Stimulated activated CD8-positive, alpha-beta memory T cell treated with anti-CD3 and anti-CD28 coated beads, Interleukin-2, amount 100 ng/mL, for 48 hours (primary cell): ENCODE results near the gene CHST11.
A peak's percentile ranks its signal among the peaks of the same experiment; 100 is the strongest.

Experiments used
- DNase-seq, 2 donors: peaks; one replicate each; pipeline ENCODE4 v3.0.0-alpha.2; 2020; ENCODE audit warnings: low read depth in 2 of 2

Gene CHST11

DNA sequence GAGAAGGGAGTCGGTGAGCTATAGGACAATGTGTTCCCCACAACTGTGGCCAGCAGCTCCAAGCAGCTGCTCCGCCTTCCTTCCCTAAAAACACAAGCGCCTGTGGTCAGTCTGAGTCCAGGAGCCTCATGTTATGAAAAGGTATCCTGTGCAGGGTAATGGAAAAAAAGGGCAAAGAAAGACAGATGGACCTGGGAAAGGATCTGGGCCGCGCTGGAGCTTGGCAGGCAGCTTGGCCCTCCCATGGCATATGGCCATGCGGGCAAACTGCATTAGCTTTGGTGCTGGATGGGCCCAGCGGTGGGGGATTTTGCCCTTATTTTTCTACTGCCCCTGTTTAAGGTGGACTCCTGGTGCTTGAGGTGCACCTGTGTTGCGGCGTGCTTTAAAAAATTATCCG, 23.7 kb upstream of the CHST11 start:
- no peak for DNase-seq

DNA sequence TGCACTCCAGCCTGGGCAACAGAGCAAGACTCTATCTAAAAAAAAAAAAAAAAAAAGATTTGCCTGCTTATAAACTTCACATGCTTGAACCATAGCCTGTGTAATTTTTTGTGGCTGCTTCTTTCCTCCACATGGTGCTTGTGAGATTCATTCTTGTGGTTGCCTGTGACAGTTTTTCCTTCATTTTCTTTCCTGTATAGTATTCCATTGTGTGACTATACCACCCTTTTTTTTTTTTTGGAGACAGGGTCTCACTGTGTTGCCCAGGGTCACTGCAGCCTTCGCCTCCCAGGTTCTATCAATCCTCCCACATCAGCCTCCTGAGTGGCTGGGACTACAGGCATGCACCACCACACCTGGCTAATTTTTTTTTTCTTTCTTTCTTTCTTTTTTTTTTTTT, 22.6 kb upstream of the CHST11 start:
- no peak for DNase-seq

DNA sequence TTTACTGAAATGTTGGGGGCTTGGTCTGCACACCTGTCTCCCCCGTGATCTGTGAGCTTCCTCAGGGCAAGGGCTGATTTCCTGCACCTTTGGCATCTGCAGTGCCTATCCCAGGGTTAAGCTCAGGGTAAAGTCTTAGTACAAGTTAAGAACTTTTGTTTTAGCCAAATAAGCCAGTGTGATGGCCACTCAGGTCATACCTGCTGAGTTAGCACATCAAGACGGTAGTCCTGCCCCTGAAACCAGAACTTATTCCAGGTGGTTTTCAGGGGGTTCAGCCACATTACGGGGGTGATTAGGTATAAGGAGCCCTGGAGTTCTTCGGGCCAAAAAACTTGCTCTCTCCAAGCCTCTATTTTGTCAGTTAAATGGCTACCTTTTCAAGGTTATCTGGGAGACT, 21.6 kb upstream of the CHST11 start:
- DNase-seq: no peak

DNA sequence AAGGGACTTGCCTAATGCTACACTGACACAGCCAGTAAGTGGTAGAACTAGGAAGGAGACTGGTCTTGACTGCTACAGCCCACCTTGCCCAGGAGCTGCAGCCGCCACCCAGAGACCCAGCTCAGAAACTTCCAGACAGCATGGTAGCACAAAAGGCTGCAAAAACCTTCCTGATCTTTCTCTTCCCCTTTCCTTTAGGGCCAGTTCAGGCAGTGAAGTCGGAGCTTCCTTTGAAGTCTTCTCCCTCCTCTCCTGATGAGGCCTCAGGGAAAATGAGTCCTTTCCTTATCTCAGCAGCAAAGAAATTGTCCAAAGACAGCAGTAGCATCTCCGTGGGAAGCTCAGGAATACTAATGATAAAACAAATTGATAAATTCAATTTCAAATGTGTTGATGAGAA, 21.0 kb upstream of the CHST11 start:
- no peak for DNase-seq

DNA sequence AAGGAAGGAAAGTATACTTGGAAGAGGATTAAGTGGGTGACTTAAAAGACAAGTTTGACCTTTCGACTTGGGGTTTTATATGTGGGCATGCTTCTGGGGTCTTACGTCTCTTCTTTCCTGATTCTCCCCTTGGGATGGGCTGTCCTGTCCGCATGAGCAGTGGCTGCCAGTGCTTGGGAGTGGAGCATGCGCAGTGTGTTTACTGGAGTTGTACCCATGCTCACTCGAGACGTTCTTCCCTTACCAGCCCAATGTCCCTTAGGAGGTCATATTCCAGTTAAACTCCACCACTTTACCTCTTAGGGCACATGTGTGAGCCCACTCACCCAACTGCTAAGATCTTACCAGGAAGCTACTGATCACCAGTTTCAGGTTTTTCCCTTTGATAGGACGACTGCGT, 20.0 kb upstream of the CHST11 start:
- no peak for DNase-seq

DNA sequence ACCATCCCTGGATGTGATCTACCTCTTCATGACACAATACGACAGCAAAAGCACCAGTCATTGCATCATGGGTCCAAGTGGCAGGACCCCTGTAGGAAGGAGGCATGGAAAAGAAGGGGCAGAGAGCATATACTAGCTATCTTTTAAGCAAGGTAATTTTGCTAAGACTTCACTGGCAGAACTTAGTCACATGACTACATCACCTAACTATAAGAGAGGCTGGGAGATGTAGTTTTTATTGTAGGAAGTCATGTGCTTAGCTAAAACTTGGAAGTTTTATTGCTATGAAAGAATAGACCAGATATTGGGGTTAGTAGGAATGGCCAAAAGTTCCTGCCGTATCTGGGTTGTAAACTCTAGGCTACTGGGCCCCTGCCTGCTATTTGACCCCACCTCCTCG, 18.6 kb upstream of the CHST11 start:
- DNase-seq: no peak

DNA sequence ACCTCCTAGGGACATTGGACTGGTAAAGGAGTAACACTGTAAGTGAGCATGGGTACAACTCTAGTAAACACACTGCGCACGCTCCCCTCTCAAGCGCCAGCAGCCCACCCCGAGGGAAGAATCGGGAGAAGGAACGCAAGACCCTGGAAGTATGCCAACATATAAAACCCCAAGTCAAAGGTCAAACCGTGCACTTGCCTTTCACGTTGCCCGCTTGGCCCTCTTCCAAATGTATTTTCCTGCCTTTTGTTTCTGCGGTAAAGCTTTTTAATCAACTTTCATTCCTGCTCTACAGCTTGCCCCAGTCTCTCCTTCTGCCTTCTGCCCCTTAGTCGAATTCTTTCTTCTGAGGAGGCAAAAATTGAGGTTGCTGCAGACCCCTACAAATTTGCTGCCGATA, 17.6 kb upstream of the CHST11 start:
- DNase-seq: no peak

DNA sequence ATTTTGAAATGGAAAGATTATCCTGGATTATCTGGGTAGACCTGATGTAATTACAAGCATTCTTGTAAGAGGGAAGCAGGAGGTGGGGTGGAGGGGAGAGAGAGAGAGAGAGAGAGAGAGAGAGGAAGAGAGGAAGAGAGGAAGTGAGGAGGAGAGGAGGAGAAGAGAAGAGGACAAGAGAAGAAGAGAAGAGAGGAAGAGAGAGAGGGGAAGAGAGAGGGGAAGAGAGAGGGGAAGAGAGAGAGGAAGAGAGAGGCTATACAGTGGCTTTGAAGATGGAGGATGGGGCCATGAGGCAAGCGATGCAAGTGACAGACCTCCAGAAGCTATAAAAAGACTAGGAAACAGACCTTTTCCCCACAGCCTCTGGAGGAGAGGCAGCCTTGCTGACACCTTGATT, 13.7 kb upstream of the CHST11 start:
- no peak for DNase-seq

DNA sequence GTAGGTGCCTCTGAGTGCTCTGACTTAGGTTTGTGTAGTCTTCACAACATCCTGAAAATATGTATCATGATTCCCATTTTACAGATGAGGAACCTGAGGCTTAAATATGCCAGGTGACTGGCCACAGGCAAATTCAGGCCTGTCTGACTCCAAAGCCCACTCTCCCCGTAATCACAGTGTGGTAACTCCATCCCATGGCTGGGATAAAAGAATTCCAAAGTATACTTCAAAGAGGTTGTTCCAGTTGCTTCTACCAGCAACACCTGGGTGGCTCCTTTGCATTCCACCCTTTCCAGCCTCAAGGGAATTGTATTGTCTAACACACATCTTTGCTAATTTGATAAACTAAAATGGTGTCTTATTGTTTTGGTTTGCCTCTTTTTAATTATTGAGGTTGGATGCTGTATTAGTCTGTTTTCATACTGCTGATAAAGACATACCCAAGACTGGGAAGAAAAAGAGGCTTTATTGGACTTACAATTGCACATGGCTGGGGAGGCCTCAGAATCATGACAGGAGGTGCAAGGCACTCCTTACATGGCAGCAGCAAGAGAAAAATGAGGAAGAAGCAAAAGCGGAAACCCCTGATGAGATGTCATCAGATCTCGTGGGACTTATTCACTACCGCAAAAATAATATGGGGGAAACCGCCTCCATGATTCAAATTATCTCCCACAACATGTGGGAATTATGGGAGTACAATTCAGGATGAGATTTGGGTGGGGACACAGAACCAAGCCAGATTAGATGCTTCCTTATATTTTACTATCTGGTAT, 9.9 kb upstream of the CHST11 start:
- no peak for DNase-seq

DNA sequence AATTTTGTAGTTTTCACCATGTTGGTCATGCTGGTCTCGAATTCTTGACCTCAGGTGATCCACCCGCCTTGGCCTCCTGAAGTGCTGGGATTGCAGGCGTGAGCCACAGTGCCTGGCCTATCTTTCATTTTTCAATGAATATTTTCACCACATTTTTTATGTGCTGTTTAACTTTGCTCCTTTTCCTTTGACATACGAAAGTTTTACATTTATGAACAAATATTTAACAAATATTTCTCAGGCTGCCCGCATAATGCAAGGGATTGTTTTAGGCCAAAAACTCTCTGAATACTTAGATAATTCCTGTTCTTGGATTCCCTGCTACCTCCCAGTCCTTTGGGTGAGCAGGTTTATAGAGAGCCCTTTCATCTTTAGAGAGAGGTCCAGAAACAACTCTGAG, 8.7 kb upstream of the CHST11 start:
- no peak for DNase-seq

DNA sequence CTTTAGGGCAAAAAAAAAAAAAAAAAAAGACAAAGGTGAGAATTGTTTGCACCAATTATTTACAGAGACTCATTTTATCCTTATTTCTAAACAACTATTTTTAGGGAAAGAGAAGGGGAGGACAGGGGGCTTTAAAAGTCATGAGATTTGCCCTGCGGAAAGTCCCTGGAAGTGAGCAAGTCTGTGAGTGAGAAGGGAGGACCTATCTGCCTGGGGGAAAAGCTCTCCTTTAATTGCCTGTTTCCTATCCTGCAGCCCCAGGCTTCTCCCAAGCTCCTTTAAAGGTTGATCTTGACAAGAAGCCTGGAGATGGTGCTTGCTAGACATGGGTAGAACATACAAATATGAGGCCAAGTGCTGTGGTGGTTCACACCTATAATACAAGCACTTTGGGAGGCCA, 8.3 kb upstream of the CHST11 start:
- DNase-seq: no peak

DNA sequence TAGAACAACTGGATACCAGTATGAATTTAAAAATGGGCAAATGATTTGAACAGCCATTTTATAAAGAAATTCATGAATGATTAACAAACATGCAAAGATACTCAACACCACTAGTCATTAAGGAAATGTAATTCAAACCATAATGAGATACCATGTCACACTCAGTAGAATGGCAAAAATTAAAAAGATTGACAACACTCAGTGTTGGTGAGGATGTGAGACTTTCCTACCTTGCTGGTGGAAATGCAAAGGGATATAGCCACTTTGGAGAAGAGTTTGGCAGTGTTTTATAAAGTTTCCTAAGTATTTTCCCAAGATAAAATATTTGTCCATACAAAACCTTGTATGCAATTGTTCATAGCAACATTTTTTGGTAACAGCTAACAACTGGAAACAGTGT, 6.0 kb upstream of the CHST11 start:
- no peak for DNase-seq

DNA sequence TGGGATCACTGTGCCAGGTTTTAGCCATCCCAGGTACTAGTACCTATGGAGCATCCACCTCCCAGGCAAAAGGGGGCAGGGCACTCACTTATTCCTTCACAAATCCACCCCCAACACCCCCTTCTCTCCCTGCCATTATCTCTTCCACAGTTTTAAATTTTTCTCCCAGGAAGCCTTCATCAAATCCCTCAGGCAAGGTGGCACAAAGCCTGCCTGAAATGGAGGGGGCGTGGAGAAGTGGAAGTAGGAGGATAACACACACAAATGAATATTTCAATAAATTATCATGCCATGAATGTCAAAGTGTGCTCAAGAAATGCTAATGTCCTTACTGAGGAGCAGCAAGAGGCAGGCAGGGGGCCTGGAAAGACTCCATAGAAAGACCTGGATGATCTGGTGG, 4.7 kb upstream of the CHST11 start:
- no peak for DNase-seq

DNA sequence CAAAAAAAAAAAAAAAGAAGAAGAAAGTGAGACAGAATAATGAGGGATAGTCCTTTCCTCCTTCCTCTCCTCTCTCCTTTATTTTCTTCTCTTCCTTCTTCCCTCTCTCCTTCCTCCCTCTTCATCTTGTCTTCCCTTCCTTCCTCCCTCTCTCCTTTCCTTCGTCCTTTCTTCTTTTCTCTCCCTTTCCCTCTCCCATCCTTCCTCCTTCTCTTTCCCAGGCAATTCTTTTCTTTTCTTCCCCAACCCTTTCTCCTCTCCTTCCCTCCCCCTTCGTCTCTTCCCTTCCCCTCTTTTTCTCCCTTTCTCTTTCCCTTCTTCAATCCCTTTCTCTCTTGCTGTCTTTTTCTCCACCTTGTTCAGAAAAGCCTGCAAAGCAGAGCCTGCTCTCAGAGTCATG, 3.6 kb upstream of the CHST11 start:
- DNase-seq: no peak

DNA sequence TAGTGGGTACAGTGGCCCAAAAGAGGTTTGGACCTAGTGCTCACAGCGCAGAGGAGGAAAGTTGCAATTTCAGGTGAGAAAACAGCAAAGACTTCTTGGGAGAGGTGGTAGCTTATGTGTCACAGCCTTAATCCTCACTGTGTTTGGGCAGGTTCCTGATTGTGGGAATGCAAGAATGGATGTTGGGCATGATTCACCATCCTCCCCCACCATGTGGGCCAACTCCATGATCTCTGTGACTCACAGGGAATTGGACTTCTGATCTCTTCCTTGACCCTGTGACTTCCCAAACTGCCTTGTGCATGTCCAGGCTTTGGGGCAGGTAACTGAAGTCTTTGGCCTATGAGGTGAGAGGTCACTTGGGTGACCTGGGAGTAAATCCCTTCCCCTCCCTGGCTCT, 1.8 kb upstream of the CHST11 start:
- DNase-seq: no peak

DNA sequence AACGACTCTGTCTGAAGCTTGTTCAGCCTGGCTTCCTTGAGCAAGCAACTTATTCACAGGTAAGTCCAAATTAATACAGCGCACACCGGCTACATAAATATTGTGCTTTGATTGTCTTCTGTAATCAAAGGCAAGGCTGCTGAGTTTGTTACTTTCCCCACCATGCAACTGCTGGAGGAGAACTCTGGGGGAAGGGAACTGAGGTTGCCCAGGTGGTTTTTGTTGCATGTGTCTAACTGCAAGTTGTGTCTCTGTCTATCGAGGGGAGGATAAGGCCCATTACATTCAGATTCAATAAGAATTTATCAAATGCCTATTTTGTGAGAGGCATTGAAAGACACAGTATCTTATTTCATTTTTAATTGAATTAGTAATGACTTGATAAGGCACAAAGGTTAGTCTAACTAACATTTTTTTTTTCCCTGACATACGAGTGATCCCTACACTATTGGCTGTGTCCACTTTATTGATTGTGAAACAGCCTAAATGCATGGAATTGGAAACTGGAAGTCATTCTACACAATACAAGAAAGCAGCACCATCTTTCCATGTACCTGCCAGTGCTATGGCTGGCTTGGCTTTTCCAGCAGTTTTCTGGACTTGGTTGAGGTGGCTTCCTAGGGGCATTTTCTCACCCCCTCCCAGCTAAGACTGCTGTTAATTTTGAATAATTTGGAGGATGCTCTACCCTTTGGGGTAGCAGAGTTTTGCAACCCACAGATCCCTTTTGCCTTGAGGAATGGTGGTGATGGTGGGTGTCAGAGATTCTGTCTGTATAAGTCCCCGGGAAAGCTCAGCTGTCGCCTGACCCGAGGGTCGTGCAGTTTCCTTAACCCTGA, 951 bp upstream of the CHST11 start:
- no peak for DNase-seq

DNA sequence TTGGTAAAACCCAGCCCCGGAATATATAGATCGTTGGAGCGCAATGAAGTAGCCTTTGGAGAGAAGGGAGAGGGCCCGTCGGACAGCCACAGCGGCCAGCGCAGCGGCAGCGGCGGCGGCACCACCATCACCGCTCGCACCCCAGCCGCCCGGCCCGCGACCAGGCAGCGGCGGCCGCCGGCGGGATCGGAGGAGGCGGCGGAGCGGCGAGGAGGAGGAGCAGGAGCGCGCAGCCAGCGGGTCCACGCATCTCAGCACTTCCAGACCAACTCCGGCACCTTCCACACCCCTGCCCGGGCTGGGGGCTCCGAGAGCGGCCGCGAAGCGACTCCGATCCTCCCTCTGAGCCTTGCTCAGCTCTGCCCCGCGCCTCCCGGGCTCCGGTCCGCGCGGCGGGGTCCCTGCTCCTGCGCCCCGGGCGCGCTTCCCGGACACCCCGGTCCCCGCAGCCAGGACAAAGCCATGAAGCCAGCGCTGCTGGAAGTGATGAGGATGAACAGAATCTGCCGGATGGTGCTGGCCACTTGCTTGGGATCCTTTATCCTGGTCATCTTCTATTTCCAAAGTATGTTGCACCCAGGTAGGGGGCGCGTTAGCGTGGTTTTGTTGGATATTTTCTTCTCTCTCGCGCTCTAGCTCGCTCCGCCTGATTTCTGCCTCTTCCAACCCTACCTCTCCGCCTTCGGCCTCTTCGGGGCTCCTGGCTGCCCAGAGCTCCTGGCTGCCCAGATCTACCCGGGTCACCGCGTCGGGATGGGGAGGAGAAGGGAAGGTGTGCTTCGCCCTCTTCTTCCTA, 400 bp downstream of the CHST11 start:
- DNase-seq: peak in 1 of 2 donors; percentile 33

DNA sequence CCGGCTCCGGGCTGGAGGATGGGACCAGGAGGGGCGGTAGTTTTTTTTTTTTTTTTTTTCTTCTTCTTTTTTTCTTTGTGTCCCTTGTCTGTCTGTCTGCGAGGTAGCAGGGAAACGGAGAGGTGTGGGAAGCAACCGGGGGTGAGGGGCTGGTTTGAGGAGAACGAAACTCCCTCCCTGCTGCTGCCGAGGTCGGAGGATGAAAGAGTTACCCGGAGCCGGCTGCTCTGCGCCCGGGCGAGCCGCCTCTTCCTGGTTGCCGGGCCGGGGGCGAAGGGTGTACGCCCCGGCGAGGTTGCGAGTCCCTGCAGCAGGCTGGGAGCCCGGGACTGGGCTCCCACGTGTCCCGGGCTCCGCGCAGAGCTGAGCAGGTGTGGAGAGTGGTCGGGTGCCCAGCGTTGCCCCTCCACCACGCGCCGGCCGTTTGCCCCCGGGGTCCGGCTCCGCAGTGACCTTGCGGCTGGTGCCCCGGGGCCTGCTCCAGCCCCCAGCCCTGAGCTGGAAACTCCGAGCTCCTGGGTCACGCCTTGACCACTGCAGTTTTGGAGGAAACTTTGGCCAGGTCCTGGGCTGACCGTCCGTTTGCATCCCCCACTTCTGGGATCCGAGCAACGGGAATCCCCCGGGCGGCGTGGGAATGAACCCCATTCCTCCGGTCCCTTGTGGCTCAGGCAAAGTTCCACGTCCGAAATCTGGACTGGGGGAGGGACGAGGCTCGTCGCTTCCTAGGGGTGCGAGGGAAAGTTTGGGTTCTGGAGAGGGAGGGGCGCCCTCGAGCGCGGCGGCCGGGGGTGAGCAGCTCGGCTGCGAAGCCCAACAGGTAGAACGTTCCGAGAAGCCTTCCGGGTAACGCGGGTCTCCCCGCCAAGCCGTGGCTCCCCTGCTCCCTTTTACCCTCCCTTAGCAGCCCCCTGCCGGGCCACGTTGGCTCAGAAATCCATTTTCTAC, 1.3 kb downstream of the CHST11 start:
- DNase-seq: peak in 1 of 2 donors; percentile 42

DNA sequence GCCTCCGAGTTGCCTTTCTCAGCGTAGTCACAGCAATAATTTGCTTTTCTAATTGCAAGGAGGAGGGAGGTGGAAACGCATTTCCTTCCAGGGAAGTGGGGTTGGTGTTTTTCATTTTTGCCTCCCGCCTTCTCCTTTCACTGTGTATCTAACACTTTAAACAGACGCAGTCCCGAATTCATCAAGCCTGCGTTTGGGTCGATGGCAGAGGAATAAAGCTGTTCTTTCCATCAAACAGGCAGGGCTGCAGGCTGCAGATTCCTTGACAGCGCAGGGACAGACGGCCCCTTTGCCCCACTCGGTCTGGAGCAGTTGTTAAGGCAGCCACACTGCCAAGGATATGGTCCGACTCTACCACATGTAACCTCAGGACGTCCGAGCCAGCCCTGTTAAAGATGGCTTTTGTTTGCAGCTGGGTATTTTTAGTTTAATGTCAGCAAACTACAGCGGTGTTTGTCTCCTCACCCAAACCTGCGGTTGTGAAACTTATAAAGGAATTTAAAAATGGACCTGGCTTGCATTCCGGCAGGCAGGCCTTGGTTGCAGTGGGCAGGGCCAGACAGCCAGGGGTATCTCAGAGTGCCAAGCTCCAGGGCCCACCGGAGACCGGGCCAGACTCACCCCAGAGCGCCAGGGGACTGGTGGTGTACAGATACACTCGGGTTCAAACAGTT, 2.1 kb downstream of the CHST11 start:
- DNase-seq: peak in 1 of 2 donors; percentile 12

DNA sequence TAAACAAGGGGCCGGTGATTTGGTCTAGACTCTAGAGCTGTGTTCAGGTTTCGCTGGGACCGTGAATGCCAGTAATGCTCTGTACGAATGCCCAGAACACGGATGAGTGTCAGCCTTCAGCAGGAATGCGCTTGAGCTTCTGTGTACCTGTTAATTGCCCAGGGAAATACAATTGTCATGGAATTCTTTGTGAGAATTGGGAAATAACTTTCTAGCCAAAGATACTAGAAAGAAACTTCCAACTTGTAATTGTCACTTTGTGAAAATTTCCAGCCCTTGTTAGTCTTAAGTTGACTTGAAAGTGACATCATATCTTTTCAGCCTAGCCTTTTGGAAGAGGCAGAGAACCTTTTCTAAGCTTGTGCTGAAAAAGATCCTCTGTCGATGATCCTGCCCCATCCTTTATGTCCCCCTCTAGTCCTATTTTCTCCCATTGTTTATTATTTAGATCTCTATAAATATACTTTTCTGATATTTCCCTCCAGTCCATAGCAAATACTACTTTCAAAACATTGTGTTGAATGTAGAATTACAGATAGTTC, 2.7 kb downstream of the CHST11 start:
- no peak for DNase-seq
